GM19452 (cell line): Measurements from ENCODE around the gene UBTD2.
A peak's percentile ranks its signal among the peaks of the same experiment; 100 is the strongest.
"Not testable (repeated sequence)": the region's sequence is repeated elsewhere in the genome, so short reads cannot be mapped to it uniquely, and the experiment has no call there.

ENCODE experiments used
- ATAC-seq: cut with Tn5 transposase; IDR thresholded peaks from one replicate; pipeline ENCODE4 v1.9.1; 2021; ENCODE audit not compliant: unreplicated experiment

UBTD2 gene

GRCh38 chr5:172252501-172252900 lies 31.1 kb downstream of the UBTD2 start:
- no peak for ATAC-seq

- ATAC-seq, result no peak
Observed at GRCh38 chr5:172251419-172251818, 32.1 kb downstream of the UBTD2 start.

- ATAC-seq, result no peak
Observed at GRCh38 chr5:172248637-172249036, 34.9 kb downstream of the UBTD2 start.

GRCh38 chr5:172245703-172246125 lies 37.9 kb downstream of the UBTD2 start:
- ATAC-seq, result no peak

- no peak for ATAC-seq
Observed at GRCh38 chr5:172245046-172245445, 38.5 kb downstream of the UBTD2 start.

GRCh38 chr5:172243302-172243701 lies 40.3 kb downstream of the UBTD2 start:
- ATAC-seq, result no peak

GRCh38 chr5:172238334-172238733 lies 45.2 kb downstream of the UBTD2 start:
- no peak for ATAC-seq

- no peak for ATAC-seq
Observed at GRCh38 chr5:172235827-172236736, 47.5 kb downstream of the UBTD2 start.

GRCh38 chr5:172235132-172235780 lies 48.3 kb downstream of the UBTD2 start:
- peak; percentile 74 for ATAC-seq

- no peak for ATAC-seq
Observed at GRCh38 chr5:172234031-172234430, 49.5 kb downstream of the UBTD2 start.

- ATAC-seq, result no peak
Observed at GRCh38 chr5:172229904-172230303, 53.7 kb downstream of the UBTD2 start.

- ATAC-seq, result no peak
Observed at GRCh38 chr5:172224996-172225395, 58.6 kb downstream of the UBTD2 start.

GRCh38 chr5:172223901-172224873 lies 59.4 kb downstream of the UBTD2 start:
- peak; percentile 86 for ATAC-seq

GRCh38 chr5:172219296-172219695 lies 64.3 kb downstream of the UBTD2 start:
- no peak for ATAC-seq

GRCh38 chr5:172216345-172216744 lies 67.2 kb downstream of the UBTD2 start:
- no peak for ATAC-seq

- ATAC-seq, result no peak
Observed at GRCh38 chr5:172213126-172213525, 70.4 kb downstream of the UBTD2 start.

- ATAC-seq, result no peak
Observed at GRCh38 chr5:172211676-172212075, 71.9 kb downstream of the UBTD2 start.

GRCh38 chr5:172209714-172210113 lies 73.8 kb downstream of the UBTD2 start:
- ATAC-seq, result no peak

- ATAC-seq, result no peak
Observed at GRCh38 chr5:172207511-172207910, 76.1 kb downstream of the UBTD2 start.

- ATAC-seq, result not testable (repeated sequence)
Observed at GRCh38 chr5:172205984-172206383, 77.6 kb downstream of the UBTD2 start.

GRCh38 chr5:172200476-172200875 lies 83.1 kb downstream of the UBTD2 start:
- no peak for ATAC-seq
